ENCODE data around the gene RNLS.

- TF ChIP-seq POLR2A (IDR thresholded peaks at IDR 0.05) (no peak), CTCF (IDR thresholded peaks at IDR 0.05) (no peak)
Measured at GRCh38 chr10:88315755-88316154, 267.4 kb downstream of the RNLS start.

Data from sigmoid colon (tissue), 3 donors.